Stimulated activated naive CD4-positive, alpha-beta T cell treated with Interleukin-2 at 50 U/mL for 16 hours (primary cell): ENCODE measurements around the gene YIPF2.
"Not testable (repeated sequence)": the region's sequence is repeated elsewhere in the genome, so short reads cannot be mapped to it uniquely, and the experiment has no call there.

Experiments
- DNase-seq: peaks from one replicate; lab custom pipeline; 2025; lab: John Stamatoyannopoulos, UW

The YIPF2 gene

DNA sequence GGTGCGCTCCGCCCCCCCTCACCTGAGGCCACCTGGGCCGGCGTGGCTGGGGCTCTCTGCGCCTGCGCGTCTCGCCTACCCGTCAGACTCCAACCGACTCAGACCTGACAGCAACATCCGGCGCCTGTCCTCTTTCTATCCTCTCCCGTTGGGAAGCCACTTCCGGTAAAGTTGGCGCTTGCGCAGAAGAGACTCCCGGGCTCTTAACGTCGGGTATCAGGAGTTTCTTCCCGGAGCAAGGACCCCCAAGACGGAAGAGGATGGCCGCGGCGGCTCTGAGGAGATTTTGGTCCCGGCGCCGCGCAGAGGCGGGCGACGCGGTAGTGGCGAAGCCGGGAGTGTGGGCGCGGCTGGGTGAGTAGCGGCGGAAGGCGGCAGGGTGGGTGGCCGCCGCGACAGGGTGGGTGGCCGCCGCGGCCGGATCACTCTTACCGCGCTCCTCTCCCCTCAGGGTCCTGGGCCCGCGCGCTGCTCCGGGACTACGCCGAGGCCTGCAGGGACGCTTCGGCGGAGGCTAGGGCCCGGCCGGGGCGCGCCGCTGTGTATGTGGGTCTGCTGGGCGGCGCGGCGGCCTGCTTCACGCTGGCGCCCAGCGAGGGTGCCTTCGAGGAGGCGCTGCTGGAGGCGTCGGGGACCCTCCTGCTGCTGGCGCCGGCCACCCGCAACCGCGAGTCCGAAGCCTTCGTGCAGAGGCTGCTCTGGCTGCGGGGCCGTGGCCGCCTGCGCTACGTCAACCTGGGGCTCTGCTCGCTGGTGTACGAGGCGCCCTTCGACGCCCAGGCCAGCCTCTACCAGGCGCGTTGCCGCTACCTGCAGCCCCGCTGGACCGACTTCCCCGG, at the start of gene YIPF2, which contains the start of gene TIMM29:
YIPF2 (minus strand) TSS at position 77 of the 839 bp plus-strand sequence. CDS start 229 bp downstream, outside the sequence.
TIMM29 (plus strand) TSS at position 249 of the 839 bp plus-strand sequence; CDS start at position 261, 12 bp downstream.
- DNase-seq, result peak; percentile 95

GRCh38 chr19:10977742-10978092, 49.3 kb upstream of the YIPF2 start:
- no peak for DNase-seq

GRCh38 chr19:10976131-10976892, 47.9 kb upstream of the YIPF2 start:
- no peak for DNase-seq

- DNase-seq, result no peak
These were observed 47.1 kb upstream of the YIPF2 start for GRCh38 chr19:10975374-10976130.

GRCh38 chr19:10971107-10971726, 42.8 kb upstream of the YIPF2 start:
- DNase-seq, result no peak

GRCh38 chr19:10968527-10969135, 40.2 kb upstream of the YIPF2 start:
- no peak for DNase-seq

DNA sequence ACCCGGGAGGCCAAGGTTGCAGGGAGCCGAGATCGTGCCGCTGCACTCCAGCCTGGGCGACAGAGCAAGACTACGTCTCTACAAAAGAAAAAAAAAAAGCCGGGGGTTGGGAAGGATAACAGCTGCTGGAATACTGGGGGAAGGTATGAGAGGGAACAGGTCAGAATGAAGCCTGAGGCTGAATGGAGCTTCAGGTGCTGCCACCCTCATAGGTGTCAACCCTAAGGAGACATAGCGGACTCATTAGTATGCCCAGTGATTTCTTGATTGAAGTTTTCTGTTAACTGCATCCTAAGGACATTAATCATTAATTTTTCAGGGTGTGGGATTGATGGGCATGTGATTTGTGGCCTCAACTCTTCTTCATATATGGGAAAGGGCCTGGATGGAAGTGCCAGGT, 38.4 kb upstream of the YIPF2 start:
- no peak for DNase-seq

DNA sequence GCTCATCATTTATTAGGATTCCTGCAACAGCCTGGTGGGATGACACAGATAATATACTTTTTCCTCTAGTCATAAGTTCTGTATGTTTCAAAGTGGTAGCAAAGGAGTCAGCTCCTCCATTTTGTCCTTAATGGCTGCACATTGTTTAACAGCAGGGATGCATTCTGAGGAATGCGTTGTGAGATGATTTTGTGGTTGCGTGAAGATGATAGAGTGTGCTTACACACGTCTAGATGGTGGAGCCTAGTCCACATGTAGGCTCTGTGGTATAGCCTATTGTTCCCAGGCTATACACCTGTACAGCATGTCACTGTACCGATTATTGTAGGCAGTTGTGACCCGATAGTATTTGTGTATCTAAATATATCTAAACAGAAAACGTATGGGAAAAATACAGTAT, 37.0 kb upstream of the YIPF2 start:
- no peak for DNase-seq

- no peak for DNase-seq
These were observed 36.5 kb upstream of the YIPF2 start for GRCh38 chr19:10964903-10965302.

DNA sequence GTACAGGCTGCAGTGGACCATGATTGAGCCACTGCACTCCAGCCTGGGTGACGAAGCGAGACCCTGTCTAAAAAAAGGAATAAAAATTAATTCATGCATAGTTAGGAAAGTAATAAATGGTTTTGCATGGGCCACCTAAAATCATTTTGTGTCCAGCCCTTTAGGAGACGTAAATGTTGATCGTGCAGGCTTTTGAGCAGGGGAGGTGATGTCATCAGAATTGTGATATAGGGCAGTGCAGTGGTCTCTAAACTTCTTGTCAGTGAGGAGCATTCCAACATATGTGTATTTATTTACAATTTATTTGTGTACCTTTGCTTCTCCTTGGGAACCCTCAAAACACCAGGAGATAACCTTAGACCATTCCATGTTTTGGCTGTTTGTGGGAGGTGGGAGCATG, 35.4 kb upstream of the YIPF2 start:
- no peak for DNase-seq

- no peak for DNase-seq
These were observed 34.4 kb upstream of the YIPF2 start for GRCh38 chr19:10962863-10963262.

GRCh38 chr19:10961073-10961860, 32.8 kb upstream of the YIPF2 start:
- no peak for DNase-seq

DNA sequence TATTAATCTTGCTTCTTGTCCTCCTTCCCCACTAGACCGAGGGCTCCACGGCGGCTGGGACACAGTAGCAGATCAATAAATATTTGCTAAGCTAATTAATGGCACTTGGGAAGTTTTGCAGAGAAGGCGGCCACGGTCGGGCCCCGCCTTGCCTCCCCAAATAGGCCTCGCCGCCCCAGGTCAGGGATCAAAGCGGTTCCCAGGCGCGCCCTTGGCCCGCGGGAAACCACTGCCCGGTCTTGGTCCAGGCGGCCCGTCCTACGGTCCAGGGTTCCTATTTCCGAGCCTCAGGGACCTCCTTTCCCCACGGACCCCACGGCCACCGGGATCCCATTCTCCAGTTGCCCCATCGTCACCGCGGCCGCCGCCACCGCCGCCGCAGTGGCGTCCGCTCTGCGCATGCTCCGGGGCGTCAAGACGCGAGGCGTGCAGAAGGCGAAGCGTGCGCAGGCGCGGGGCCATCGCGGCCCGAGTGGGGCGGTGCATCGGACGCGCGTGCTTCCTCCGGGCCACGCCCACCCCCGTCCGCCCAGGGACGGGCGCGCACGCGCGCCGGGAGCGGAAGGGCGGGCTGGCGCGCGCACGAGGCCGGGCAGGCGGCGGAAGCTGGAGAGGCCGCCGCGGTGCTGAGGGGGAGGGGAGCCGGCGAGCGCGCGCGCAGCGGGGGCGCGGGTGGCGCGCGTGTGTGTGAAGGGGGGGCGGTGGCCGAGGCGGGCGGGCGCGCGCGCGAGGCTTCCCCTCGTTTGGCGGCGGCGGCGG, 32.1 kb upstream of the YIPF2 start, which contains the start of gene SMARCA4:
SMARCA4 (plus strand) TSS at position 717 of the 759 bp plus-strand sequence. CDS start 23,122 bp downstream, outside the sequence.
- peak; percentile 94 for DNase-seq

DNA sequence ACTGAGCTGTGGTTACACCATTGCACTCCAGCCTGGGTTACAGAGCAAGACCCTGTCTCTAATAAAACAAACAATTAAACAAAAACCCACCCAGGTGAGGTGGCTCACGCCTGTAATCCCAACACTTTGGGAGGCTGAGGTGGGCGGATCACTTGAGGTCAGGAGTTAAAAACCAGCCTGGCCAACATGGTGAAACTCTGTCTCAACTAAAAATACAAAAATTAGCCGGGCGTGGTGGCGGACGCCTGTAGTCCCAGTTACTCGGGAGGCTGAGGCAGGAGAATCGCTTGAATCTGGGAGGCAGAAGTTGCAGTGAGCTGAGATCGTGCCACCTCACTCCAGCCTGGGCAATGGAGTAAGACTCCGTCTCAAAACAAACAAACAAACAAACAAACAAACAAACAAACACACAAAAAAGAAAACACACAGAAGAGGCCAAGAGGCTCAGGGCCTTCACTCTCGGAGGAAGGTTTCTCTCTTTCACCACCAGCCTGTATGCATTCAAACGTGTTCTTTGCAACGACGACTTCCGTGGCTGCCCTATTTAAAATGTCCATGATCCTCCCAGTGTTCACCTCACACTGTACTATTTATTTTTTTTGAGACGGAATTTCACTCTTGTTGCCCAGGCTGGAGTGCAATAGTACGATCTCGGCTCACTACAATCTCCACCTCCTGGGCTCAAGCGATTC, 31.0 kb upstream of the YIPF2 start:
- DNase-seq, result not testable (repeated sequence)

DNA sequence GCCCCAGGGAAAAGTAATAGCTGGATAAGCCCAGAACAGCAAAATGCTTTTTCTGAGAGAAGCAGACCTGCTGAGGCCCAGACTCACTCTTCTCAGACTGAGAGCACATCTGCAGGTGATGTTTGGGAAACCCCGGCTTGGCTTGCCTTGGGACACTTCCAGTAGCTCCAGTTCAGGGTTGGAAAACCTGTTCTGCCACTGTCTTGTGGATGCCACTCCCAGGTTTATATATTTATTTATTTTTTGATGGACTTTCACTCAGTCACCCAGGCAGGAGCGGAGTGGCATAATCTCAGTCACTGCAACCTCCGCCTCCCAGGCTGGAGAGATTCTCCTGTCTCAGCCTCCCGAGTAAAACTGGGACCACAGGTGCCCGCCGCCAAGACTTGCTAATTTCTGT, 24.4 kb upstream of the YIPF2 start:
- no peak for DNase-seq

DNA sequence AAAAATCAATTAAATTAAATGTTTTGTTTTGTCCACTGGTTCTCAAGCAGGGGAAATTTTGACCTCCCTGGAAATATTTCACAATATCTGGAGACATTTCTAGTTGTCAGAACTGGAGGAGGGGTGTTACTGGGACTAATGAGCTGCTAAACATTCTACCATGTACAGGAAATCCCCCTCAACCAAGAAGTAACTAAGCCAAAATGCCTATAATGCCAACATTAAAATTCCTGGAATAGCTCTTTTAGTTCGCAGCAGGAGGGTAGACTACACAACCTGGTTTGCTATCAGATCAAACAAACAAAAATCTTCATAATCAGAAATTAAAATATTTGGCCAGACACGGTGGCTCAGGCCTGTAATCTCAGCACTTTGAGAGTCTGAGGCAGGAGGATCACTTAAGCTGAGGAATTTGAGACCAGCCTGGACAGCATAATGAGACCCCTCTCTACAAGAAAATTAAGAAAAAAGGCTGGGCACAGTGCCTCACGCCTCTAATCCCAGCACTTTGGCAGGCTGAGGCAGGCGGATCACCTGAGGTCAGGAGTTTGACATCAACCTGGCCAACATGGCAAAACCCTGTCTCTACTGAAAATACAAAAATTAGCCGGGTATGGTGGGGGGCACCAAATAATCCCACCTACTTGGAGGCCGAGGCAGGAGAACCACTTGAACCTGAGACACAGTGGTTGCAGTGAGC, 18.7 kb upstream of the YIPF2 start:
- no peak for DNase-seq

GRCh38 chr19:10945264-10945663, 16.8 kb upstream of the YIPF2 start:
- no peak for DNase-seq

- DNase-seq, result not testable (repeated sequence)
These were observed 15.0 kb upstream of the YIPF2 start for GRCh38 chr19:10943412-10943811.
